Mammary epithelial cell (primary cell): ENCODE results near the gene SLC2A9.

Source experiments
- EZH2 ChIP-seq: IDR thresholded peaks from 2 replicates; pipeline ENCODE4 v1.6.1; 2012; ENCODE audit warnings: low read length, inconsistent platforms, borderline replicate concordance
- TF ChIP-seq, protein P1 (sequence below), 2 donors: IDR thresholded peaks in 1 of 2; conservative IDR thresholded peaks in 1 of 2; 2 replicates each; pipeline ENCODE4 v1.5.1; 2011 to 2012; ENCODE audit warnings: inconsistent platforms in 2 of 2, low read length in 2 of 2, mild to moderate bottlenecking in 2 of 2, control low read depth in 1 of 2, low read depth in 1 of 2; ENCODE audit not compliant: insufficient read depth in 1 of 2; ENCODE audit errors: extremely low read depth in 1 of 2

DNA sequence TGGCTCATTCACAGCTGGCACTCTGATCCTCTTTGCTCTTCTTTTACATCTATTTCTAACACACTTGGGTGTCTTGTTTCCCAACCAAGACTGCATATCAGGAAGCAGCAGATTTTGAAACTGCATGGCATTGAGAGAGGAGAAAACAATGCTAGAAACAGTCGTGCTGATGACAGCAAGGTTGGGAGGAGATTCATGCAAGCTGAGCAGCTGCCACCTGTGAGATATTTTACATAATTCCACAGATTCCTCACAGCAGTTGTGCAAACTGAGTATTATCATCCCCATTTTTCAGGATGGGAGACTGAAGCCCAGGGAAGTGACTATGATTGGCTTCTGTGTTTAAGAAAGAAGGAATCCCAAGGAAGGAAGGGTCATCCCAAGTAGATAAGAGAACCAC is 105.0 kb downstream of the SLC2A9 start:
- TF ChIP-seq, protein P1, sequence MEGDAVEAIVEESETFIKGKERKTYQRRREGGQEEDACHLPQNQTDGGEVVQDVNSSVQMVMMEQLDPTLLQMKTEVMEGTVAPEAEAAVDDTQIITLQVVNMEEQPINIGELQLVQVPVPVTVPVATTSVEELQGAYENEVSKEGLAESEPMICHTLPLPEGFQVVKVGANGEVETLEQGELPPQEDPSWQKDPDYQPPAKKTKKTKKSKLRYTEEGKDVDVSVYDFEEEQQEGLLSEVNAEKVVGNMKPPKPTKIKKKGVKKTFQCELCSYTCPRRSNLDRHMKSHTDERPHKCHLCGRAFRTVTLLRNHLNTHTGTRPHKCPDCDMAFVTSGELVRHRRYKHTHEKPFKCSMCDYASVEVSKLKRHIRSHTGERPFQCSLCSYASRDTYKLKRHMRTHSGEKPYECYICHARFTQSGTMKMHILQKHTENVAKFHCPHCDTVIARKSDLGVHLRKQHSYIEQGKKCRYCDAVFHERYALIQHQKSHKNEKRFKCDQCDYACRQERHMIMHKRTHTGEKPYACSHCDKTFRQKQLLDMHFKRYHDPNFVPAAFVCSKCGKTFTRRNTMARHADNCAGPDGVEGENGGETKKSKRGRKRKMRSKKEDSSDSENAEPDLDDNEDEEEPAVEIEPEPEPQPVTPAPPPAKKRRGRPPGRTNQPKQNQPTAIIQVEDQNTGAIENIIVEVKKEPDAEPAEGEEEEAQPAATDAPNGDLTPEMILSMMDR (conservative IDR thresholded peaks at IDR 0.05 in 1 of 2, IDR thresholded peaks at IDR 0.05 in 1 of 2; ENCODE audit: extremely low read depth in 1 of 2, insufficient read depth in 1 of 2, low read depth in 1 of 2, low read length in 2 of 2), result no peak
- no peak for TF ChIP-seq EZH2
